GM12875 (cell line): ENCODE results near the gene MIER2.

Experiments used
- H3K4me3 ChIP-seq: one replicate; pipeline ENCODE4 v1.5.1; 2011; ENCODE audit warnings: low read depth, low read length, control low read depth
- CTCF ChIP-seq: IDR thresholded peaks from 2 replicates; pipeline ENCODE4 v1.5.1; 2011; ENCODE audit warnings: low read depth, mild to moderate bottlenecking, control low read depth, inconsistent platforms, low read length, moderate library complexity, borderline replicate concordance; ENCODE audit not compliant: insufficient read depth

Gene MIER2

GRCh38 chr19:373391-374182 lies 29.0 kb upstream of the MIER2 start:
- H3K4me3 ChIP-seq = no peak overlapping the region
- no peak for TF ChIP-seq CTCF

GRCh38 chr19:372306-372890 lies 27.8 kb upstream of the MIER2 start:
- no peak overlapping the region for H3K4me3 ChIP-seq

GRCh38 chr19:371501-372168 lies 27.0 kb upstream of the MIER2 start:
- TF ChIP-seq CTCF = no peak
- H3K4me3 ChIP-seq = no peak overlapping the region

More at GRCh38 chr19:372306-372890, 27.8 kb upstream of the MIER2 start:
- TF ChIP-seq CTCF = no peak

- TF ChIP-seq CTCF = no peak
- H3K4me3 ChIP-seq = no peak overlapping the region
Observed at GRCh38 chr19:370641-371330, 26.2 kb upstream of the MIER2 start.

- no peak overlapping the region for H3K4me3 ChIP-seq
- TF ChIP-seq CTCF = no peak
Observed at GRCh38 chr19:369876-370275, 25.3 kb upstream of the MIER2 start.

GRCh38 chr19:369256-369655 lies 24.7 kb upstream of the MIER2 start:
- TF ChIP-seq CTCF = no peak
- H3K4me3 ChIP-seq = no peak overlapping the region
